ENCODE data around the gene DPP9. TPM values are rescaled to one million over a fixed set of nuclear protein-coding genes. Genes with fewer than 3 reads are reported as not detected.

The DPP9 gene
- polyA plus RNA-seq, 3 donors: 12.6 to 23.8 (median 13.9) TPM

- no peak for DNase-seq
- peaks cover 92 to 99% of the 10 kb centered on the region in 2 donors for H3K36me3 ChIP-seq (replicated peaks in 1 of 2; ENCODE audit: control insufficient read depth in 1 of 2, insufficient read depth in 2 of 2, low read length in 2 of 2)
- no peak overlapping the region for H3K4me2 ChIP-seq (replicated peaks; ENCODE audit: extremely low read depth, low read length, poor library complexity, severe bottlenecking)
- H3K4me1 ChIP-seq (ENCODE audit: control insufficient read depth in 1 of 2, insufficient read depth in 2 of 2, low read length in 2 of 2): no peaks in the 10 kb centered on the region
- H3K4me1 Mint-ChIP-seq: no peaks in the 10 kb centered on the region
- H3K36me3 Mint-ChIP-seq: peaks cover 76 to 97% of the 10 kb centered on the region in 2 donors
- no peak overlapping the region for H3K27ac Mint-ChIP-seq
- H3K27ac ChIP-seq (ENCODE audit: low read depth in 1 of 2, low read length in 2 of 2): no peak overlapping the region
- no peak overlapping the region for H2AFZ ChIP-seq (ENCODE audit: insufficient read depth, low read depth, low read length, poor library complexity, severe bottlenecking)
- peaks cover 0 to 2% (median 0%) of the 10 kb centered on the region in 3 donors for H3K27me3 Mint-ChIP-seq (ENCODE audit: low read depth in 3 of 3)
- TF ChIP-seq, protein P1, sequence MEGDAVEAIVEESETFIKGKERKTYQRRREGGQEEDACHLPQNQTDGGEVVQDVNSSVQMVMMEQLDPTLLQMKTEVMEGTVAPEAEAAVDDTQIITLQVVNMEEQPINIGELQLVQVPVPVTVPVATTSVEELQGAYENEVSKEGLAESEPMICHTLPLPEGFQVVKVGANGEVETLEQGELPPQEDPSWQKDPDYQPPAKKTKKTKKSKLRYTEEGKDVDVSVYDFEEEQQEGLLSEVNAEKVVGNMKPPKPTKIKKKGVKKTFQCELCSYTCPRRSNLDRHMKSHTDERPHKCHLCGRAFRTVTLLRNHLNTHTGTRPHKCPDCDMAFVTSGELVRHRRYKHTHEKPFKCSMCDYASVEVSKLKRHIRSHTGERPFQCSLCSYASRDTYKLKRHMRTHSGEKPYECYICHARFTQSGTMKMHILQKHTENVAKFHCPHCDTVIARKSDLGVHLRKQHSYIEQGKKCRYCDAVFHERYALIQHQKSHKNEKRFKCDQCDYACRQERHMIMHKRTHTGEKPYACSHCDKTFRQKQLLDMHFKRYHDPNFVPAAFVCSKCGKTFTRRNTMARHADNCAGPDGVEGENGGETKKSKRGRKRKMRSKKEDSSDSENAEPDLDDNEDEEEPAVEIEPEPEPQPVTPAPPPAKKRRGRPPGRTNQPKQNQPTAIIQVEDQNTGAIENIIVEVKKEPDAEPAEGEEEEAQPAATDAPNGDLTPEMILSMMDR (IDR thresholded peaks at IDR 0.05): no peak
- H3K9me3 Mint-ChIP-seq: no peaks in the 10 kb centered on the region
- no peak overlapping the region for H3K4me3 ChIP-seq (replicated peaks in 1 of 3; ENCODE audit: low read depth in 2 of 3, low read length in 3 of 3)
- H3K4me3 Mint-ChIP-seq: no peak overlapping the region
- no peaks in the 10 kb centered on the region for H3K9me3 ChIP-seq (replicated peaks in 1 of 2; ENCODE audit: control insufficient read depth in 1 of 2, insufficient read depth in 1 of 2, low read length in 2 of 2)
- no peak overlapping the region for H3K9ac ChIP-seq (ENCODE audit: insufficient read depth, low read length, poor library complexity, severe bottlenecking)
- H3K27me3 ChIP-seq (ENCODE audit: control insufficient read depth in 2 of 2, insufficient read depth in 2 of 2, low read length in 2 of 2): no peaks in the 10 kb centered on the region
- intact Hi-C loops (cut with micrococcal nuclease): no loop called here
- no peaks in the 10 kb centered on the region for H4K20me1 ChIP-seq (ENCODE audit: insufficient read depth, low read length)
- 97% methylated on average over 32 of the region's 33 CpGs for WGBS (ENCODE audit: insufficient coverage)
- no peaks in the 10 kb centered on the region for H3K79me2 ChIP-seq (ENCODE audit: insufficient read depth, low read length)
Measured at GRCh38 chr19:4699826-4700692, 23.6 kb downstream of the DPP9 start.

DNA sequence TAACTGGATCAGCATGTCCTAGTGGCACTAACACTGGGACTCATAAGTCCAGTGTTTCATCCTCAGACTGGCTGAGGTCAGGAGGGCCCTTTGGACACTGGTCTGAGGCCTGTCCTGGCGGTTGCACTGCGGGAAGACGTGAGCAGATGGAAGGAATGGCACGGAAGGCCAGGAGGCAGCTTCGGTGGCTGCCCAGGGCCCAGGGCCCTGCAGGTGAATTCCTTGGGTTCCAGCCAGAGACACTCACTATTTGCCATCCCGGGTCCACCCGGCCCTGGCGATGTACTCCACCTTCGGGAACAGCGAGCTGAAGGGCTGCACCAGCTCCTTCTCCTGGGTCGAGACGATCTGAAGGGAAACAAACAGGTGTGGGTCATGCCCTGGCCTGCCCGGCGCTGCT, 26.3 kb downstream of the DPP9 start:
- no peaks in the 10 kb centered on the region for H3K9me3 ChIP-seq (replicated peaks in 1 of 2; ENCODE audit: control insufficient read depth in 1 of 2, insufficient read depth in 1 of 2, low read length in 2 of 2)
- H3K27me3 ChIP-seq (ENCODE audit: control insufficient read depth in 2 of 2, insufficient read depth in 2 of 2, low read length in 2 of 2): no peaks in the 10 kb centered on the region
- no peak overlapping the region for H3K4me3 ChIP-seq (replicated peaks in 1 of 3; ENCODE audit: low read depth in 2 of 3, low read length in 3 of 3)
- Mint-ChIP-seq H3K4me3 (no peak overlapping the region), H3K9me3 (no peaks in the 10 kb centered on the region), H3K36me3 (peaks cover 80 to 99% of the 10 kb centered on the region in 2 donors), H3K4me1 (no peaks in the 10 kb centered on the region), H3K27ac (no peak overlapping the region), H3K27me3 (ENCODE audit: low read depth in 3 of 3) (peaks cover 0 to 2% (median 0%) of the 10 kb centered on the region in 3 donors)
- peaks cover 5% of the 10 kb centered on the region for H4K20me1 ChIP-seq (ENCODE audit: insufficient read depth, low read length)
- H3K36me3 ChIP-seq (replicated peaks in 1 of 2; ENCODE audit: control insufficient read depth in 1 of 2, insufficient read depth in 2 of 2, low read length in 2 of 2): peaks cover 95 to 99% of the 10 kb centered on the region in 2 donors
- no peak overlapping the region for H3K4me2 ChIP-seq (replicated peaks; ENCODE audit: extremely low read depth, low read length, poor library complexity, severe bottlenecking)
- H2AFZ ChIP-seq (ENCODE audit: insufficient read depth, low read depth, low read length, poor library complexity, severe bottlenecking): no peak overlapping the region
- H3K9ac ChIP-seq (ENCODE audit: insufficient read depth, low read length, poor library complexity, severe bottlenecking): no peak overlapping the region
- over 99% methylated on average over 12 of the region's 14 CpGs for WGBS (ENCODE audit: insufficient coverage)
- intact Hi-C loops (cut with micrococcal nuclease): no loop called here
- no peak overlapping the region for H3K27ac ChIP-seq (ENCODE audit: low read depth in 1 of 2, low read length in 2 of 2)
- no peaks in the 10 kb centered on the region for H3K4me1 ChIP-seq (ENCODE audit: control insufficient read depth in 1 of 2, insufficient read depth in 2 of 2, low read length in 2 of 2)
- TF ChIP-seq, protein P1 (IDR thresholded peaks at IDR 0.05): no peak
- DNase-seq: no peak
- no peaks in the 10 kb centered on the region for H3K79me2 ChIP-seq (ENCODE audit: insufficient read depth, low read length)

Data from CD14-positive monocyte (primary cell).